ENCODE results near the gene TMEM150A.

The TMEM150A gene

GRCh38 chr2:85602476-85603234, at the start of gene TMEM150A:
Gene TMEM150A, minus strand, starts transcription at chr2:85602698. Its CDS starts 750 bp downstream, at chr2:85601948.
- H3K27me3 Mint-ChIP-seq, result no peaks in the 10 kb centered on the region
- ATAC-seq, result peak; percentile 94
- peak within 1 kb of the TSS; percentile 91 for H3K4me3 Mint-ChIP-seq
- H3K27ac Mint-ChIP-seq, result peak within 1 kb of the TSS; percentile 70
- peak; percentile 90 for DNase-seq
- peaks cover 30% of the 10 kb centered on the region for H3K4me1 Mint-ChIP-seq
- H3K36me3 Mint-ChIP-seq (ENCODE audit: low read depth), result peaks cover 4% of the 10 kb centered on the region
- H3K9me3 Mint-ChIP-seq, result no peaks in the 10 kb centered on the region

- no peaks in the 10 kb centered on the region for H3K27me3 Mint-ChIP-seq
- H3K9me3 Mint-ChIP-seq, result no peaks in the 10 kb centered on the region
- no peak overlapping the region for H3K27ac Mint-ChIP-seq
- no peak overlapping the region for H3K4me3 Mint-ChIP-seq
- H3K36me3 Mint-ChIP-seq (ENCODE audit: low read depth), result peaks cover 49% of the 10 kb centered on the region
- ATAC-seq (no peak), DNase-seq (no peak)
- H3K4me1 Mint-ChIP-seq, result peaks cover 3% of the 10 kb centered on the region
Measured at GRCh38 chr2:85652056-85652455, 49.6 kb upstream of the TMEM150A start.

GRCh38 chr2:85651097-85651496, 48.6 kb upstream of the TMEM150A start:
- Mint-ChIP-seq H3K4me3 (no peak overlapping the region), H3K4me1 (peaks cover 3% of the 10 kb centered on the region), H3K27ac (no peak overlapping the region), H3K36me3 (ENCODE audit: low read depth) (peaks cover 56% of the 10 kb centered on the region), H3K27me3 (no peaks in the 10 kb centered on the region), H3K9me3 (no peaks in the 10 kb centered on the region)
- DNase-seq, result no peak
- no peak for ATAC-seq

- ATAC-seq (no peak), DNase-seq (no peak)
- Mint-ChIP-seq H3K4me3 (no peak overlapping the region), H3K4me1 (peaks cover 3% of the 10 kb centered on the region), H3K27ac (no peak overlapping the region), H3K36me3 (ENCODE audit: low read depth) (peaks cover 58% of the 10 kb centered on the region), H3K27me3 (no peaks in the 10 kb centered on the region), H3K9me3 (no peaks in the 10 kb centered on the region)
Measured at GRCh38 chr2:85650456-85650855, 48.0 kb upstream of the TMEM150A start.

GRCh38 chr2:85649201-85650190, 47.0 kb upstream of the TMEM150A start:
- H3K9me3 Mint-ChIP-seq, result no peaks in the 10 kb centered on the region
- H3K27me3 Mint-ChIP-seq, result no peaks in the 10 kb centered on the region
- DNase-seq (no peak), ATAC-seq (no peak)
- peak overlapping the region; percentile 6 for H3K27ac Mint-ChIP-seq
- no peak overlapping the region for H3K4me3 Mint-ChIP-seq
- peaks cover 63% of the 10 kb centered on the region for H3K36me3 Mint-ChIP-seq (ENCODE audit: low read depth)
- peaks cover 3% of the 10 kb centered on the region for H3K4me1 Mint-ChIP-seq

GRCh38 chr2:85648619-85649018, 46.1 kb upstream of the TMEM150A start:
- H3K4me3 Mint-ChIP-seq, result no peak overlapping the region
- peak; percentile 10 for DNase-seq
- no peaks in the 10 kb centered on the region for H3K27me3 Mint-ChIP-seq
- H3K36me3 Mint-ChIP-seq (ENCODE audit: low read depth), result peaks cover 65% of the 10 kb centered on the region
- H3K27ac Mint-ChIP-seq, result peak overlapping the region; percentile 28
- peaks cover 3% of the 10 kb centered on the region for H3K4me1 Mint-ChIP-seq
- ATAC-seq, result peak; percentile 44
- H3K9me3 Mint-ChIP-seq, result no peaks in the 10 kb centered on the region

GRCh38 chr2:85647823-85648526, 45.5 kb upstream of the TMEM150A start:
- Mint-ChIP-seq H3K4me1 (peaks cover 3% of the 10 kb centered on the region), H3K4me3 (no peak overlapping the region), H3K36me3 (ENCODE audit: low read depth) (peaks cover 66% of the 10 kb centered on the region), H3K27me3 (no peaks in the 10 kb centered on the region), H3K27ac (no peak overlapping the region), H3K9me3 (no peaks in the 10 kb centered on the region)
- ATAC-seq (peak; percentile 13), DNase-seq (no peak)

- no peaks in the 10 kb centered on the region for H3K27me3 Mint-ChIP-seq
- peaks cover 69% of the 10 kb centered on the region for H3K36me3 Mint-ChIP-seq (ENCODE audit: low read depth)
- H3K4me3 Mint-ChIP-seq, result no peak overlapping the region
- DNase-seq (no peak), ATAC-seq (no peak)
- H3K9me3 Mint-ChIP-seq, result no peaks in the 10 kb centered on the region
- no peak overlapping the region for H3K27ac Mint-ChIP-seq
- H3K4me1 Mint-ChIP-seq, result peaks cover 18% of the 10 kb centered on the region
Measured at GRCh38 chr2:85646166-85646565, 43.7 kb upstream of the TMEM150A start.

GRCh38 chr2:85644909-85645308, 42.4 kb upstream of the TMEM150A start:
- no peak overlapping the region for H3K4me3 Mint-ChIP-seq
- H3K9me3 Mint-ChIP-seq, result no peaks in the 10 kb centered on the region
- H3K27me3 Mint-ChIP-seq, result no peaks in the 10 kb centered on the region
- H3K27ac Mint-ChIP-seq, result no peak overlapping the region
- ATAC-seq (no peak), DNase-seq (no peak)
- peaks cover 21% of the 10 kb centered on the region for H3K4me1 Mint-ChIP-seq
- peaks cover 74% of the 10 kb centered on the region for H3K36me3 Mint-ChIP-seq (ENCODE audit: low read depth)

GRCh38 chr2:85642725-85643124, 40.2 kb upstream of the TMEM150A start:
- H3K4me3 Mint-ChIP-seq, result no peak overlapping the region
- no peak for DNase-seq
- H3K4me1 Mint-ChIP-seq, result peaks cover 18% of the 10 kb centered on the region
- ATAC-seq, result peak; percentile 78
- H3K36me3 Mint-ChIP-seq (ENCODE audit: low read depth), result peaks cover 68% of the 10 kb centered on the region
- peak overlapping the region; percentile 74 for H3K27ac Mint-ChIP-seq
- no peaks in the 10 kb centered on the region for H3K27me3 Mint-ChIP-seq
- no peaks in the 10 kb centered on the region for H3K9me3 Mint-ChIP-seq

GRCh38 chr2:85635636-85636035, 33.1 kb upstream of the TMEM150A start:
- no peak overlapping the region for H3K4me3 Mint-ChIP-seq
- peaks cover 5% of the 10 kb centered on the region for H3K4me1 Mint-ChIP-seq
- no peaks in the 10 kb centered on the region for H3K27me3 Mint-ChIP-seq
- DNase-seq (no peak), ATAC-seq (no peak)
- H3K27ac Mint-ChIP-seq, result no peak overlapping the region
- H3K36me3 Mint-ChIP-seq (ENCODE audit: low read depth), result peaks cover 60% of the 10 kb centered on the region
- no peaks in the 10 kb centered on the region for H3K9me3 Mint-ChIP-seq

- no peak overlapping the region for H3K4me3 Mint-ChIP-seq
- H3K4me1 Mint-ChIP-seq, result peaks cover 5% of the 10 kb centered on the region
- no peaks in the 10 kb centered on the region for H3K27me3 Mint-ChIP-seq
- ATAC-seq (no peak), DNase-seq (no peak)
- H3K27ac Mint-ChIP-seq, result peak overlapping the region; percentile 46
- H3K36me3 Mint-ChIP-seq (ENCODE audit: low read depth), result peaks cover 63% of the 10 kb centered on the region
- no peaks in the 10 kb centered on the region for H3K9me3 Mint-ChIP-seq
Measured at GRCh38 chr2:85635011-85635410, 32.5 kb upstream of the TMEM150A start.

GRCh38 chr2:85631316-85631715, 28.8 kb upstream of the TMEM150A start:
- H3K4me3 Mint-ChIP-seq, result no peak overlapping the region
- H3K9me3 Mint-ChIP-seq, result no peaks in the 10 kb centered on the region
- no peaks in the 10 kb centered on the region for H3K27me3 Mint-ChIP-seq
- peaks cover 57% of the 10 kb centered on the region for H3K36me3 Mint-ChIP-seq (ENCODE audit: low read depth)
- ATAC-seq (no peak), DNase-seq (no peak)
- no peak overlapping the region for H3K27ac Mint-ChIP-seq
- peaks cover 18% of the 10 kb centered on the region for H3K4me1 Mint-ChIP-seq

GRCh38 chr2:85628658-85629057, 26.2 kb upstream of the TMEM150A start:
- ATAC-seq (peak; percentile 87), DNase-seq (no peak)
- no peaks in the 10 kb centered on the region for H3K9me3 Mint-ChIP-seq
- H3K4me1 Mint-ChIP-seq, result peaks cover 16% of the 10 kb centered on the region
- H3K4me3 Mint-ChIP-seq, result no peak overlapping the region
- H3K36me3 Mint-ChIP-seq (ENCODE audit: low read depth), result peaks cover 65% of the 10 kb centered on the region
- H3K27ac Mint-ChIP-seq, result peak overlapping the region; percentile 77
- no peaks in the 10 kb centered on the region for H3K27me3 Mint-ChIP-seq
